ENCODE data around the gene ST3GAL2.

ST3GAL2 gene

DNA sequence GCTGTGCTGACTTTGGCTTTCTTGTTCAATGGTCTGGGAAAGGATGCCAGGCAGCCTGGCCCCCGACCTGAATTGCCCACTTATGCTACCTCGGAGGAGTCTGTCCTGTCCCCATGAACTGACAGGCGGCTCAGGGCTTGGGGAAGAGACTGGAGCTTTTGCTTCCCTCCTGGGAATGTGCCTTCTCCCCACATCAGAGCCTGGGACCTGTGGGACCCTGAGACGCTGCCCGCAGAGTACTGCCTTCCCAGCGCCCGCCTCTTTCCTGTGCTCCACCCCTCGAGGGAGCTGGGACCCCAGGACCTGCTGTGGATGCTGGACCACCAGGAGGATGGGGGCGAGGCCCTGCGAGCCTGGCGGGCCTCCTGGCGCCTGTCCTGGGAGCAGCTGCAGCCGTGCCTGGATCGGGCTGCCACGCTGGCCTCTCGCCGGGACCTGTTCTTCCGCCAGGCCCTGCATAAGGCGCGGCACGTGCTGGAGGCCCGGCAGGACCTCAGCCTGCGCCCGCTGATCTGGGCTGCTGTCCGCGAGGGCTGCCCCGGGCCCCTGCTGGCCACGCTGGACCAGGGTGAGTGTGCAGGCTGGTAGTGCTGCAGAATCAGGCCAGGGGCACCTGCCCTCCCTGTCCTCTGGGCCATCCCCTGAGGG is 34.0 kb upstream of the ST3GAL2 start:
- ATAC-seq: no peak
- TF ChIP-seq SNAI2 (CRISPR knock-in tag; IDR thresholded peaks at IDR 0.05): no peak
- no peak for TF ChIP-seq ZC3H10 (CRISPR knock-in tag; IDR thresholded peaks at IDR 0.05)

DNA sequence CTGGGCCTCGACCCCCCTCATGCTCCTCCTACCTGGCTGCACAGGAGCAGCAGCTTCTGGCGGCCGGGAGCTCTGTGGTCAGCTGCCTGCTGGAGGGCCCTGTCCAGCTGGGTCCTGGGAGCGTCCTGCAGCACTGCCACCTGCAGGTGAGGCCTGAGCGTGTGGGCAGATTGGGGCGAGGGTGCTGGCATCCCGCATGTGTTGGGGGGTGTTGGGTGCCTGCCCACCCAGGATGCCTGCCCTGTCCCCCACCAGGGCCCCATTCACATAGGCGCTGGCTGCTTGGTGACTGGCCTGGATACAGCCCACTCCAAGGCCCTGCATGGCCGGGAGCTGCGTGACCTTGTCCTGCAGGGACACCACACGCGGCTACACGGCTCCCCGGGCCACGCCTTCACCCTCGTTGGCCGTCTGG is 32.0 kb upstream of the ST3GAL2 start:
- peak; percentile 79 for ATAC-seq
- TF ChIP-seq BACH2 (CRISPR knock-in tag; IDR thresholded peaks at IDR 0.05; ENCODE audit: borderline replicate concordance): no peak
- TF ChIP-seq ZC3H10 (CRISPR knock-in tag; IDR thresholded peaks at IDR 0.05): no peak
- no peak for TF ChIP-seq PPARA (CRISPR knock-in tag; IDR thresholded peaks at IDR 0.05; ENCODE audit: borderline replicate concordance)
- TF ChIP-seq, protein P1, sequence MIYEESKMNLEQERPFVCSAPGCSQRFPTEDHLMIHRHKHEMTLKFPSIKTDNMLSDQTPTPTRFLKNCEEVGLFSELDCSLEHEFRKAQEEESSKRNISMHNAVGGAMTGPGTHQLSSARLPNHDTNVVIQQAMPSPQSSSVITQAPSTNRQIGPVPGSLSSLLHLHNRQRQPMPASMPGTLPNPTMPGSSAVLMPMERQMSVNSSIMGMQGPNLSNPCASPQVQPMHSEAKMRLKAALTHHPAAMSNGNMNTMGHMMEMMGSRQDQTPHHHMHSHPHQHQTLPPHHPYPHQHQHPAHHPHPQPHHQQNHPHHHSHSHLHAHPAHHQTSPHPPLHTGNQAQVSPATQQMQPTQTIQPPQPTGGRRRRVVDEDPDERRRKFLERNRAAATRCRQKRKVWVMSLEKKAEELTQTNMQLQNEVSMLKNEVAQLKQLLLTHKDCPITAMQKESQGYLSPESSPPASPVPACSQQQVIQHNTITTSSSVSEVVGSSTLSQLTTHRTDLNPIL (CRISPR knock-in tag; IDR thresholded peaks at IDR 0.05; ENCODE audit: low read depth): no peak
- TF ChIP-seq, protein P2, sequence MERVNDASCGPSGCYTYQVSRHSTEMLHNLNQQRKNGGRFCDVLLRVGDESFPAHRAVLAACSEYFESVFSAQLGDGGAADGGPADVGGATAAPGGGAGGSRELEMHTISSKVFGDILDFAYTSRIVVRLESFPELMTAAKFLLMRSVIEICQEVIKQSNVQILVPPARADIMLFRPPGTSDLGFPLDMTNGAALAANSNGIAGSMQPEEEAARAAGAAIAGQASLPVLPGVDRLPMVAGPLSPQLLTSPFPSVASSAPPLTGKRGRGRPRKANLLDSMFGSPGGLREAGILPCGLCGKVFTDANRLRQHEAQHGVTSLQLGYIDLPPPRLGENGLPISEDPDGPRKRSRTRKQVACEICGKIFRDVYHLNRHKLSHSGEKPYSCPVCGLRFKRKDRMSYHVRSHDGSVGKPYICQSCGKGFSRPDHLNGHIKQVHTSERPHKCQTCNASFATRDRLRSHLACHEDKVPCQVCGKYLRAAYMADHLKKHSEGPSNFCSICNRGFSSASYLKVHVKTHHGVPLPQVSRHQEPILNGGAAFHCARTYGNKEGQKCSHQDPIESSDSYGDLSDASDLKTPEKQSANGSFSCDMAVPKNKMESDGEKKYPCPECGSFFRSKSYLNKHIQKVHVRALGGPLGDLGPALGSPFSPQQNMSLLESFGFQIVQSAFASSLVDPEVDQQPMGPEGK (CRISPR knock-in tag; IDR thresholded peaks at IDR 0.05; ENCODE audit: borderline replicate concordance): no peak
- no peak for TF ChIP-seq ZNF8 (CRISPR knock-in tag; IDR thresholded peaks at IDR 0.05)
- TF ChIP-seq RARB (CRISPR knock-in tag; IDR thresholded peaks at IDR 0.05): no peak
- no peak for TF ChIP-seq CSDC2 (CRISPR knock-in tag; IDR thresholded peaks at IDR 0.05)
- no peak for TF ChIP-seq ZNF70 (CRISPR knock-in tag; IDR thresholded peaks at IDR 0.05)
- TF ChIP-seq ZFP3 (CRISPR knock-in tag; IDR thresholded peaks at IDR 0.05): no peak
- TF ChIP-seq ESRRG (CRISPR knock-in tag; IDR thresholded peaks at IDR 0.05): no peak
- TF ChIP-seq OSR1 (CRISPR knock-in tag; IDR thresholded peaks at IDR 0.05): no peak
- no peak for TF ChIP-seq TCF4 (CRISPR knock-in tag; IDR thresholded peaks at IDR 0.05; ENCODE audit: borderline replicate concordance)
- TF ChIP-seq ARNTL (CRISPR knock-in tag; IDR thresholded peaks at IDR 0.05; ENCODE audit: borderline replicate concordance, low read depth): no peak
- TF ChIP-seq TOX (CRISPR knock-in tag; IDR thresholded peaks at IDR 0.05; ENCODE audit: borderline replicate concordance): no peak
- TF ChIP-seq, protein P3, sequence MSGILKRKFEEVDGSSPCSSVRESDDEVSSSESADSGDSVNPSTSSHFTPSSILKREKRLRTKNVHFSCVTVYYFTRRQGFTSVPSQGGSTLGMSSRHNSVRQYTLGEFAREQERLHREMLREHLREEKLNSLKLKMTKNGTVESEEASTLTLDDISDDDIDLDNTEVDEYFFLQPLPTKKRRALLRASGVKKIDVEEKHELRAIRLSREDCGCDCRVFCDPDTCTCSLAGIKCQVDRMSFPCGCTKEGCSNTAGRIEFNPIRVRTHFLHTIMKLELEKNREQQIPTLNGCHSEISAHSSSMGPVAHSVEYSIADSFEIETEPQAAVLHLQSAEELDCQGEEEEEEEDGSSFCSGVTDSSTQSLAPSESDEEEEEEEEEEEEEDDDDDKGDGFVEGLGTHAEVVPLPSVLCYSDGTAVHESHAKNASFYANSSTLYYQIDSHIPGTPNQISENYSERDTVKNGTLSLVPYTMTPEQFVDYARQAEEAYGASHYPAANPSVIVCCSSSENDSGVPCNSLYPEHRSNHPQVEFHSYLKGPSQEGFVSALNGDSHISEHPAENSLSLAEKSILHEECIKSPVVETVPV (CRISPR knock-in tag; IDR thresholded peaks at IDR 0.05): no peak
- no peak for TF ChIP-seq GLIS3 (CRISPR knock-in tag; IDR thresholded peaks at IDR 0.05)
- no peak for TF ChIP-seq ISL1 (CRISPR knock-in tag; IDR thresholded peaks at IDR 0.05)

DNA sequence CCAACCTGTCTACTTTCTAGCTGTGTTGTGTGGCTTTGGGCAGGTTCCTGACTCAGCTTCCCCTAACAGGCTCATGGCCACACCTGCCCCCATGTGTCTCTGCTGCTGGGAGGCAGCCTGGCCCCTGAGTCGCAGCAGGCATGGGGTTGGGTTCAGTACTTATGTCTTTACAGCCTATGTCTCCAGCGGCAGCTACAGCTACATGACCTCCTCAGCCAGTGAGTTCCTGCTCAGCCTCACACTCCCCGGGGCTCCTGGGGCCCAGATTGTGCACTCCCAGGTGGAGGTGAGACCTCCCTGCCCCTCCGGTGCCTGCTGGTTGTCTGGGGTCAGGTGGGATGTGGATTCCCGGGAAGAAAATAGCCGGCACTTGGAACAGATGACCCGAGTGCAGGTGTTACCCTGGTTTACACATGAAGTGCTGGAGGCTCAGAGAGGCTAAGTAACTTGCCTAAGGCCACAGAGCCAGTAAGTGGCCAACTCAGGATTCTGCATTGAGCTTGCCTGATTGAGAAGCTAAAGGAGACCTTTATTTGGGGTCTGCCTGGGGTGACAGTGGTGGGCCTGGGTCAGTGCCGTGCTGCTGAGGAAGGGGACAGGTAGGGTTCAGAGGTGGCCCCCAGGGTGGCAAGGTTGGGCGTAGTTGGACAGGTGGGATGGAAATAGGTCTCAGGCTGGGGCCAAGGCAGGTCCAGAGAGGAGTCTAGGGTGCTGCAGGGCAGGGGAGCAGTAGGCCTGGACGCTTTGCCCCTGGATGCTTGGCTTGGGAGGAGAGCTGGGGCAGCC is 31.4 kb upstream of the ST3GAL2 start:
- peak; percentile 26; the same call in 2 of the 3 replicates for ATAC-seq

More for the DNA sequence above, 31.4 kb upstream of the ST3GAL2 start:
- TF ChIP-seq ARNTL (CRISPR knock-in tag; IDR thresholded peaks at IDR 0.05; ENCODE audit: borderline replicate concordance, low read depth) (no peak), RARB (CRISPR knock-in tag; IDR thresholded peaks at IDR 0.05) (no peak), PPARA (CRISPR knock-in tag; IDR thresholded peaks at IDR 0.05; ENCODE audit: borderline replicate concordance) (no peak), ZNF70 (CRISPR knock-in tag; IDR thresholded peaks at IDR 0.05) (no peak), SNAI2 (CRISPR knock-in tag; IDR thresholded peaks at IDR 0.05) (no peak), ZC3H10 (CRISPR knock-in tag; IDR thresholded peaks at IDR 0.05) (no peak), ZFP3 (CRISPR knock-in tag; IDR thresholded peaks at IDR 0.05) (no peak), BACH2 (CRISPR knock-in tag; IDR thresholded peaks at IDR 0.05; ENCODE audit: borderline replicate concordance) (no peak), TCF4 (CRISPR knock-in tag; IDR thresholded peaks at IDR 0.05; ENCODE audit: borderline replicate concordance) (no peak), OSR1 (CRISPR knock-in tag; IDR thresholded peaks at IDR 0.05) (no peak), GLIS3 (CRISPR knock-in tag; IDR thresholded peaks at IDR 0.05) (no peak), ESRRG (CRISPR knock-in tag; IDR thresholded peaks at IDR 0.05) (no peak), ZNF565 (CRISPR knock-in tag; conservative IDR thresholded peaks at IDR 0.05; ENCODE audit: low read depth) (no peak), TOX (CRISPR knock-in tag; IDR thresholded peaks at IDR 0.05; ENCODE audit: borderline replicate concordance) (no peak), ZNF8 (CRISPR knock-in tag; IDR thresholded peaks at IDR 0.05) (no peak)
- TF ChIP-seq, protein P4, sequence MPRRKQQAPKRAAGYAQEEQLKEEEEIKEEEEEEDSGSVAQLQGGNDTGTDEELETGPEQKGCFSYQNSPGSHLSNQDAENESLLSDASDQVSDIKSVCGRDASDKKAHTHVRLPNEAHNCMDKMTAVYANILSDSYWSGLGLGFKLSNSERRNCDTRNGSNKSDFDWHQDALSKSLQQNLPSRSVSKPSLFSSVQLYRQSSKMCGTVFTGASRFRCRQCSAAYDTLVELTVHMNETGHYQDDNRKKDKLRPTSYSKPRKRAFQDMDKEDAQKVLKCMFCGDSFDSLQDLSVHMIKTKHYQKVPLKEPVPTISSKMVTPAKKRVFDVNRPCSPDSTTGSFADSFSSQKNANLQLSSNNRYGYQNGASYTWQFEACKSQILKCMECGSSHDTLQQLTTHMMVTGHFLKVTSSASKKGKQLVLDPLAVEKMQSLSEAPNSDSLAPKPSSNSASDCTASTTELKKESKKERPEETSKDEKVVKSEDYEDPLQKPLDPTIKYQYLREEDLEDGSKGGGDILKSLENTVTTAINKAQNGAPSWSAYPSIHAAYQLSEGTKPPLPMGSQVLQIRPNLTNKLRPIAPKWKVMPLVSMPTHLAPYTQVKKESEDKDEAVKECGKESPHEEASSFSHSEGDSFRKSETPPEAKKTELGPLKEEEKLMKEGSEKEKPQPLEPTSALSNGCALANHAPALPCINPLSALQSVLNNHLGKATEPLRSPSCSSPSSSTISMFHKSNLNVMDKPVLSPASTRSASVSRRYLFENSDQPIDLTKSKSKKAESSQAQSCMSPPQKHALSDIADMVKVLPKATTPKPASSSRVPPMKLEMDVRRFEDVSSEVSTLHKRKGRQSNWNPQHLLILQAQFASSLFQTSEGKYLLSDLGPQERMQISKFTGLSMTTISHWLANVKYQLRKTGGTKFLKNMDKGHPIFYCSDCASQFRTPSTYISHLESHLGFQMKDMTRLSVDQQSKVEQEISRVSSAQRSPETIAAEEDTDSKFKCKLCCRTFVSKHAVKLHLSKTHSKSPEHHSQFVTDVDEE (CRISPR knock-in tag; IDR thresholded peaks at IDR 0.05): no peak
- TF ChIP-seq, protein P2 (CRISPR knock-in tag; IDR thresholded peaks at IDR 0.05; ENCODE audit: borderline replicate concordance): no peak
- TF ChIP-seq, protein P3 (CRISPR knock-in tag; IDR thresholded peaks at IDR 0.05): no peak
- TF ChIP-seq, protein P1 (CRISPR knock-in tag; IDR thresholded peaks at IDR 0.05; ENCODE audit: low read depth): no peak

Measured in SK-N-SH treated with all-trans-retinoic acid at 6 μM for 48 hours (cell line).